ENCODE results near the gene UBQLN4.

Gene UBQLN4

GRCh38 chr1:156069490-156070455 is 16.2 kb upstream of the UBQLN4 start:
- Histone ChIP-seq H3K27me3 (no peaks in the 10 kb centered on the region), H3K36me3 (peaks cover 2% of the 10 kb centered on the region), H3K4me3 (ENCODE audit: low read depth, low read length) (no peak overlapping the region), H3K9me3 (no peaks in the 10 kb centered on the region), H3K4me1 (0 out of 2 replicates have a peak, but pooled peaks cover 7% of the 10 kb centered on the region)
- TF ChIP-seq, protein P1, sequence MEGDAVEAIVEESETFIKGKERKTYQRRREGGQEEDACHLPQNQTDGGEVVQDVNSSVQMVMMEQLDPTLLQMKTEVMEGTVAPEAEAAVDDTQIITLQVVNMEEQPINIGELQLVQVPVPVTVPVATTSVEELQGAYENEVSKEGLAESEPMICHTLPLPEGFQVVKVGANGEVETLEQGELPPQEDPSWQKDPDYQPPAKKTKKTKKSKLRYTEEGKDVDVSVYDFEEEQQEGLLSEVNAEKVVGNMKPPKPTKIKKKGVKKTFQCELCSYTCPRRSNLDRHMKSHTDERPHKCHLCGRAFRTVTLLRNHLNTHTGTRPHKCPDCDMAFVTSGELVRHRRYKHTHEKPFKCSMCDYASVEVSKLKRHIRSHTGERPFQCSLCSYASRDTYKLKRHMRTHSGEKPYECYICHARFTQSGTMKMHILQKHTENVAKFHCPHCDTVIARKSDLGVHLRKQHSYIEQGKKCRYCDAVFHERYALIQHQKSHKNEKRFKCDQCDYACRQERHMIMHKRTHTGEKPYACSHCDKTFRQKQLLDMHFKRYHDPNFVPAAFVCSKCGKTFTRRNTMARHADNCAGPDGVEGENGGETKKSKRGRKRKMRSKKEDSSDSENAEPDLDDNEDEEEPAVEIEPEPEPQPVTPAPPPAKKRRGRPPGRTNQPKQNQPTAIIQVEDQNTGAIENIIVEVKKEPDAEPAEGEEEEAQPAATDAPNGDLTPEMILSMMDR (IDR thresholded peaks at IDR 0.05; ENCODE audit: low read depth, low read length), result no peak
- DNase-seq, result no peak

DNA sequence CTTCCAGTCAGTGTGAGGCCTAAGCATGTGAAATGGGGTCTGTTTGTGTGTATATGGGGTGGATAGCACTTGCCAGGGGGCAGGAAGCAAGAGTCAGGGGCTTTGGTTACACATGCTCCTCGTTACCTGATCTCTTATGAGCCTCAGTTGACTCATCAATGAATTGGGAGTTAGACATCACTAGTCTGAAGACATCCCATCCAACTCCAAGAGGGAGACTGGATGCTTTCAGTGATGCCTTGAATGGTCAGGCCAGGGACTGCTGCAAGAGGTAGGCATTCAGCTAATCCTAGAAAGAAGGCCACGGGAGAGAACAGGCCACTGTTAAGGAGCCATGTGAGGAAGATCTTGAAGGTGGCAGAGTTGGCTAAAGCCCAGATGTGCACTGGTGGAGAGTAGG is 13.7 kb upstream of the UBQLN4 start:
- H3K4me3 ChIP-seq (ENCODE audit: low read depth, low read length), result no peak overlapping the region
- no peak for DNase-seq
- no peaks in the 10 kb centered on the region for H3K36me3 ChIP-seq
- H3K9me3 ChIP-seq, result no peaks in the 10 kb centered on the region
- H3K27me3 ChIP-seq, result no peaks in the 10 kb centered on the region
- 0 out of 2 replicates have a peak, but pooled peaks cover 7% of the 10 kb centered on the region for H3K4me1 ChIP-seq
- TF ChIP-seq, protein P1 (IDR thresholded peaks at IDR 0.05; ENCODE audit: low read depth, low read length), result no peak

DNA sequence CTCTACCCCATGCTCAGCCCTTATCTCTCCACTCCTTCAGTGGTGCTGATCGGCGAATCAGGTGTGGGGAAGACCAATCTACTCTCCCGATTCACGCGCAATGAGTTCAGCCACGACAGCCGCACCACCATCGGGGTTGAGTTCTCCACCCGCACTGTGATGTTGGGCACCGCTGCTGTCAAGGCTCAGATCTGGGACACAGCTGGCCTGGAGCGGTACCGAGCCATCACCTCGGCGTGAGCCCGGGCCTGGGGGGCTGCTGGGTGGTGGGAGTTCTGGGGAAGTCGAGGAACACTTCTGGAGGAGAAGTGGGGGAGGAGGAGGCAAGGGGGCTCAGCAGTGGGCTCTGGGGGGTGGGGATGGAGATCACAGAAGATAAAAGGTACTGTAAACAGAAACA is 12.3 kb upstream of the UBQLN4 start:
- Histone ChIP-seq H3K27me3 (no peaks in the 10 kb centered on the region), H3K4me3 (ENCODE audit: low read depth, low read length) (no peak overlapping the region), H3K36me3 (no peaks in the 10 kb centered on the region), H3K9me3 (no peaks in the 10 kb centered on the region), H3K4me1 (0 out of 2 replicates have a peak, but pooled peaks cover 7% of the 10 kb centered on the region)
- no peak for DNase-seq
- TF ChIP-seq, protein P1 (IDR thresholded peaks at IDR 0.05; ENCODE audit: low read depth, low read length), result no peak

GRCh38 chr1:156065212-156065611 is 11.6 kb upstream of the UBQLN4 start:
- Histone ChIP-seq H3K9me3 (no peaks in the 10 kb centered on the region), H3K36me3 (no peaks in the 10 kb centered on the region), H3K27me3 (no peaks in the 10 kb centered on the region), H3K4me3 (ENCODE audit: low read depth, low read length) (no peak overlapping the region), H3K4me1 (0 out of 2 replicates have a peak, but pooled peaks cover 3% of the 10 kb centered on the region)
- no peak for DNase-seq
- TF ChIP-seq, protein P1 (IDR thresholded peaks at IDR 0.05; ENCODE audit: low read depth, low read length), result no peak

GRCh38 chr1:156064615-156065014 is 11.0 kb upstream of the UBQLN4 start:
- 0 out of 2 replicates have a peak, but pooled peaks cover 3% of the 10 kb centered on the region for H3K4me1 ChIP-seq
- H3K4me3 ChIP-seq (ENCODE audit: low read depth, low read length), result no peak overlapping the region
- TF ChIP-seq, protein P1 (IDR thresholded peaks at IDR 0.05; ENCODE audit: low read depth, low read length), result no peak
- H3K27me3 ChIP-seq, result no peaks in the 10 kb centered on the region
- H3K36me3 ChIP-seq, result no peaks in the 10 kb centered on the region
- DNase-seq, result no peak
- no peaks in the 10 kb centered on the region for H3K9me3 ChIP-seq

DNA sequence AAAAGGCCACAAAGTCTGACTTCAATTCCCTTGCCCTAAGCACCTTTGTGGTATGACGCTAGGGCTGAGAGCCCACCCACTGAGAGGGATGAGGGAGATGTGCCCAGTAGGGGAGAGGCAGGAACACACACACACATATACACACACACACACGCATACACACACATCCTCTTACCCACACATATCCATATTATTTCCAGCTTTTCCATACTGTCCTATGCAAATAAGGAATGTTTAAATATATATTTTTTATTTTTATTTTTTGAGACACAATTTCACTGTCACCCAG is 10.3 kb upstream of the UBQLN4 start:
- Histone ChIP-seq H3K36me3 (no peaks in the 10 kb centered on the region), H3K27me3 (no peaks in the 10 kb centered on the region), H3K9me3 (no peaks in the 10 kb centered on the region), H3K4me1 (0 out of 2 replicates have a peak, but pooled peaks cover 3% of the 10 kb centered on the region), H3K4me3 (ENCODE audit: low read depth, low read length) (no peak overlapping the region)
- TF ChIP-seq, protein P1 (IDR thresholded peaks at IDR 0.05; ENCODE audit: low read depth, low read length), result no peak
- DNase-seq, result no peak
